GM23248 (cell line): ENCODE results near the gene VAPA.

Experiments used
- EZH2 ChIP-seq: fragments of 200-600 bp; sonication (generic); IDR thresholded peaks from 2 replicates; pipeline ENCODE4 v1.6.1; 2018; ENCODE audit warnings: antibody characterized with exemption, mild to moderate bottlenecking; ENCODE audit not compliant: insufficient read depth, poor library complexity, severe bottlenecking
- EZH2phosphoT487 ChIP-seq: fragments of 200-600 bp; sonication (generic); IDR thresholded peaks from 2 replicates; pipeline ENCODE4 v1.6.1; 2018; ENCODE audit warnings: antibody characterized with exemption, moderate library complexity, mild to moderate bottlenecking, low read depth; ENCODE audit not compliant: insufficient read depth

GRCh38 chr18:9919564-9920232 lies 5.9 kb downstream of the VAPA start:
- no peak for TF ChIP-seq EZH2phosphoT487
- no peak for TF ChIP-seq EZH2
